Fibroblast of skin of scalp (primary cell): ENCODE measurements around the gene CENPX.
"Not testable (repeated sequence)": the region's sequence is repeated elsewhere in the genome, so short reads cannot be mapped to it uniquely, and the experiment has no call there.

Source experiments
- DNase-seq: peaks from one replicate; pipeline ENCODE4 v3.0.0-alpha.2; 2013

CENPX gene

GRCh38 chr17:82038796-82039409 is 16.2 kb upstream of the CENPX start:
- DNase-seq: not testable (repeated sequence)

- DNase-seq: no peak
Observed at GRCh38 chr17:82037889-82038195, 15.2 kb upstream of the CENPX start.

- peak; percentile 95 for DNase-seq
Observed at GRCh38 chr17:82037092-82037888, 14.6 kb upstream of the CENPX start, which contains the start of gene DCXR. DCXR (minus strand) TSS chr17:82037697; CDS start chr17:82037682, 15 bp downstream.

GRCh38 chr17:82036634-82037091 is 14.0 kb upstream of the CENPX start:
- no peak for DNase-seq

GRCh38 chr17:82035956-82036633 is 13.4 kb upstream of the CENPX start:
- no peak for DNase-seq

GRCh38 chr17:82035488-82035887 is 12.8 kb upstream of the CENPX start:
- no peak for DNase-seq

- DNase-seq: no peak
Observed at GRCh38 chr17:82034371-82035011, 11.8 kb upstream of the CENPX start.

GRCh38 chr17:82033359-82034085 is 10.8 kb upstream of the CENPX start:
- DNase-seq: no peak

- DNase-seq: no peak
Observed at GRCh38 chr17:82031885-82032627, 9.4 kb upstream of the CENPX start.

- peak; percentile 34 for DNase-seq
Observed at GRCh38 chr17:82031303-82031884, 8.7 kb upstream of the CENPX start, which contains the start of gene RAC3. RAC3 (plus strand) TSS chr17:82031678; CDS start chr17:82031762, 84 bp downstream.

GRCh38 chr17:82030470-82031302 is 8.0 kb upstream of the CENPX start:
- DNase-seq: peak; percentile 77

GRCh38 chr17:82029990-82030469 is 7.4 kb upstream of the CENPX start:
- DNase-seq: no peak

- no peak for DNase-seq
Observed at GRCh38 chr17:82029391-82029790, 6.7 kb upstream of the CENPX start.

GRCh38 chr17:82028966-82029365 is 6.3 kb upstream of the CENPX start:
- no peak for DNase-seq

GRCh38 chr17:82028246-82028645 is 5.6 kb upstream of the CENPX start:
- DNase-seq: no peak

GRCh38 chr17:82025401-82026107 is 2.9 kb upstream of the CENPX start:
- no peak for DNase-seq

- DNase-seq: no peak
Observed at GRCh38 chr17:82024859-82025258, 2.2 kb upstream of the CENPX start.

GRCh38 chr17:82023447-82024241 is 966 bp upstream of the CENPX start:
- no peak for DNase-seq
